GM12873 (cell line): Measurements from ENCODE around the gene FAM13A.

Source experiments
- CTCF ChIP-seq: IDR thresholded peaks from 2 replicates; pipeline ENCODE4 v1.5.1; 2012; ENCODE audit warnings: low read depth, mild to moderate bottlenecking, moderate library complexity, low read length, control low read depth; ENCODE audit not compliant: insufficient read depth; ENCODE audit errors: missing control alignments

FAM13A gene

GRCh38 chr4:88757067-88757466 lies 299.9 kb downstream of the FAM13A start:
- TF ChIP-seq CTCF = no peak

GRCh38 chr4:88756149-88756548 lies 300.8 kb downstream of the FAM13A start:
- TF ChIP-seq CTCF = no peak

GRCh38 chr4:88755454-88755853 lies 301.5 kb downstream of the FAM13A start:
- TF ChIP-seq CTCF = no peak

GRCh38 chr4:88754796-88755195 lies 302.2 kb downstream of the FAM13A start:
- TF ChIP-seq CTCF = no peak

- no peak for TF ChIP-seq CTCF
Observed at GRCh38 chr4:88753658-88754571, 303.1 kb downstream of the FAM13A start.

- no peak for TF ChIP-seq CTCF
Observed at GRCh38 chr4:88752754-88753153, 304.2 kb downstream of the FAM13A start.

- TF ChIP-seq CTCF = no peak
Observed at GRCh38 chr4:88752076-88752463, 304.9 kb downstream of the FAM13A start.
